ENCODE data around the gene PAPPA.

Gene PAPPA

GRCh38 chr9:116149844-116150243, 3.7 kb upstream of the PAPPA start:
- no peak overlapping the region for H3K4me3 ChIP-seq (ENCODE audit: control insufficient read depth, low read depth, low read length)
- TF ChIP-seq CTCF (conservative IDR thresholded peaks at IDR 0.05; ENCODE audit: control insufficient read depth, insufficient read depth, low read depth, low read length) = peak; percentile 70
- peak; percentile 40 for DNase-seq (ENCODE audit: low read depth)

- no peak overlapping the region for H3K4me3 ChIP-seq (ENCODE audit: control insufficient read depth, low read depth, low read length)
- no peak for TF ChIP-seq CTCF (conservative IDR thresholded peaks at IDR 0.05; ENCODE audit: control insufficient read depth, insufficient read depth, low read depth, low read length)
- no peak for DNase-seq (ENCODE audit: low read depth)
Measured at GRCh38 chr9:116151199-116151598, 2.4 kb upstream of the PAPPA start.

DNA sequence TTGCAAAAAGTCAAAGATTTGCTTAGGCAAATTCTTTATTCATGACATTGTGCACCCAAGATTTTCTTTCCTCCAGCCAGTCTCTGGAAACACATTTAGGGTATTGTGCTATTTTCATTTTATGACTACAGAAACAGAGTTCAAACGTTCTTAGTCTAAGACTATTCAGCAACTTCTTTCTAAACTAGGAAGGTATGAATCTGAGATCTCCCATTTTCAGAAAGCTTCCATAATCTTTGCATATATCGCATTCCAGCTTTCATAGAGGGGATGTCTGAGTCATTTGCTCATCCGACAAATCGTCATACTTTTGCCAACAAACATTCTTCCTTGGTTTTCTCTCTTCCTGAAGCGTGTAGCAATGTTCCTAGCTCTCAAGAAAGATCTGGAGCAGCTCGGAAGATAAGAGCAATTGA, 1.6 kb upstream of the PAPPA start:
- no peak for TF ChIP-seq CTCF (conservative IDR thresholded peaks at IDR 0.05; ENCODE audit: control insufficient read depth, insufficient read depth, low read depth, low read length)
- DNase-seq (ENCODE audit: low read depth) = peak; percentile 86
- H3K4me3 ChIP-seq (ENCODE audit: control insufficient read depth, low read depth, low read length) = no peak overlapping the region

GRCh38 chr9:116152390-116152789, 1.2 kb upstream of the PAPPA start:
- peak; percentile 50 for TF ChIP-seq CTCF (conservative IDR thresholded peaks at IDR 0.05; ENCODE audit: control insufficient read depth, insufficient read depth, low read depth, low read length)
- H3K4me3 ChIP-seq (ENCODE audit: control insufficient read depth, low read depth, low read length) = no peak overlapping the region
- DNase-seq (ENCODE audit: low read depth) = peak; percentile 68

DNA sequence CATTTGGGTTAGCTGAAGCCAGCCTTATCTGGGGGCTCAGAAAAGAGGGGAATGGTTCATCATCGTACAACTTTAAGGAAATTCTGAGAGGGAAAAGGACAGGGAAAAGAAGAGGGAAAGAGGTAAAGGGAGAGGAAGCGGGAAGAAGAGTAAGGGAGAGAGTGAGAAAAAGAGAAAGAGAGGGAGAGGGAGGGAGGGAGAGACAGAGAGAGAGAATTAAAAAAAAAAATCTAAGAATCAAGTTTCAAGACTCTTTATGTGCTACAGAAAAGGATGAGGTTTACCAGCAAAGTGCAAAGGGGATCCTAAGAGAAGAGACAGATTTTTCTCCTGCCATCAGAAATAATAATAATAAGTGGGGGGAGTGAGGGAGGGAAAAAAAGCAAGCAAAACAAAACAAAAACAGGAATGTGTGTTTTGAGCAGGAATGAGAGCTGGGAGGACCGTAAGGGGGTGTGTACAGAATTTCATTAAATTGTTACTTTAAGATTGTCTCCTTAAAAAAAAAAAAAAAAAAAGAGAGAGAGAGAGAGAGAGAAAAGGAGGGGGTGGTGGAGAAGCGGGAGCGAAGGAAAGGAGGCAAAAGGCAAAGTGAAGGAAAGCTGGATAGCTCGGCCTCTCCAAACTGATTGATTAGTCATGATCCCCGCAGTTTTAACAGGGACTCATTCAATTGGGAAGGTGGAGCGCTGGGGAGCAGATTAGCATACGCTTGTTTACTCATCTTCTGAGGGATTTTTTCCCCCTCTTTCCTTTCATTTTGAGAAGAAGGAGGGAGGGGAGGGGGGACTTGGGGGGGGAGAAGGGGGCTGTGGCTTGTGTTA, 438 bp upstream of the PAPPA start:
- TF ChIP-seq CTCF (conservative IDR thresholded peaks at IDR 0.05; ENCODE audit: control insufficient read depth, insufficient read depth, low read depth, low read length) = no peak
- peak overlapping the region; percentile 74 for H3K4me3 ChIP-seq (ENCODE audit: control insufficient read depth, low read depth, low read length)
- peak; percentile 94 for DNase-seq (ENCODE audit: low read depth)

DNA sequence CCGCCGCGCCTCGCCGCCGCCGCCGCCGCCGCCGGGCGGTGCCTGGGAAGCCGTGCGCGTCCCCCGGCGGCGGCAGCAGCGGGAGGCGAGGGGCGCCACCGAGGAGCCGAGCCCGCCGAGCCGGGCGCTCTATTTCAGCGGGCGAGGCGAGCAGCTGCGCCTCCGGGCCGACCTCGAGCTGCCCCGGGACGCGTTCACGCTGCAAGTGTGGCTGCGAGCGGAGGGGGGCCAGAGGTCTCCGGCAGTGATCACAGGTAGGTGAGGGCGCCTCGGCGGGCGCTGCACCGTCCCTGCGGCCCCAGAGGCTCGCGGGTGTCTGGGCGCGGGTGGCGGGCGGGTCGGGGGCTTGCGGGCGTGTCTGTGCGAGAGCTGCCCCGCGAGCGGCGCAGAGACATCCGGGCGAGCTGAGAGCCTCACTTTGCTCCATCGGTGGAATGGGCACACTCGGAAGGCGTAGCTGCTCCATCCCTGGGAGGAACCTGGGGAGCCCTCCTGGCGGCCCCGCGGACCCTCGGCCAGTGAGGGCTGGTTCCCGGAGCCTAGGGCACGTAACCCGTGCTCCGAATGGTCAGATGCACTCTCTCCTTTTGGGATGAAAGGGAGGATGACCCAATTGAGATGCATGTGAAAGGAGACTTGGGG, 864 bp downstream of the PAPPA start:
- TF ChIP-seq CTCF (conservative IDR thresholded peaks at IDR 0.05; ENCODE audit: control insufficient read depth, insufficient read depth, low read depth, low read length) = no peak
- H3K4me3 ChIP-seq (ENCODE audit: control insufficient read depth, low read depth, low read length) = peak overlapping the region; percentile 81
- DNase-seq (ENCODE audit: low read depth) = no peak

Data from fibroblast of mammary gland (primary cell).